Kidney epithelial cell (primary cell): ENCODE data around the gene DNPEP. TPM values are rescaled to one million over a fixed set of nuclear protein-coding genes. Genes with fewer than 3 reads are reported as not detected.

Experiments
- DNase-seq: peaks from one replicate; pipeline ENCODE4 v3.0.0-alpha.2; 2010; ENCODE audit warnings: low read depth
- H3K27me3 ChIP-seq: 2 replicates; pipeline ENCODE4 v1.6.0; 2011; ENCODE audit warnings: low read length; ENCODE audit not compliant: control insufficient read depth, insufficient read depth
- H3K36me3 ChIP-seq: 2 replicates; pipeline ENCODE4 v1.5.1; 2011; ENCODE audit warnings: low read length; ENCODE audit not compliant: control insufficient read depth, insufficient read depth
- H3K4me3 ChIP-seq: 2 replicates; pipeline ENCODE4 v1.5.1; 2011; ENCODE audit warnings: low read depth, mild to moderate bottlenecking, control low read depth, low read length
- total RNA-seq: library from RNA; depleted of rRNA; stranded (reverse); fragments of >200 nt; gene quantifications from 2 replicates; pipeline ENCODE4 v1.2.3, GENCODE V29; 2015
- TF ChIP-seq, protein P1 (sequence below): IDR thresholded peaks from 2 replicates; pipeline ENCODE4 v1.5.1; 2011; ENCODE audit warnings: mild to moderate bottlenecking, moderate library complexity, low read length, control low read depth, inconsistent platforms; ENCODE audit not compliant: insufficient read depth, poor library complexity, severe bottlenecking

Gene DNPEP
- total RNA-seq, 1 donor from 2014 or later, result 50.2 TPM

DNA sequence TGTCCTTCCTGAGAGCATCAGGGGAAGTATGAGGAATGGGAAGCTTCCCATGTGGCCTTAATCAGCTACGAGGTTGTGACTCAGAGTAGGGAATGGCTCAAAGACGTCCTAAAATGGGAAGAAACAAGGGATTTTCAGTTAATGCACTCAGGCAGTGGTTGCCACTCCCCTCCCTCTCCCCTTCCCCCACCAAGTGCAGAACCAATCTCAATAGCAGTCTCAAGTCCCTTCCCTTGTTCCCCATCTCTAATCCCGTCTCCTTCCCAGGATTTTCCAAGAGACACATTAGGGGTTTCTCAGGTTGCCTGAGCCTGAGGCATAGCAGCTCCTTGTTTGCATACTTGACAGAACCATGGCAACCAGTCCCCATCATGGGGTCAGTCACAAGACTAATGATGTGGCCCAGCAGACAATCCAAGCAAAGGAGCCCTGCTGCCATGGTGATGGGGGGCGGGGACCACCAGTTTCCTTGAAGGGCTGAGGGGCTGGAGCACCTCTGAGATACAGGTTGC, 36.9 kb downstream of the DNPEP start:
- Histone ChIP-seq H3K4me3 (no peak overlapping the region), H3K36me3 (no peaks in the 10 kb centered on the region), H3K27me3 (peaks cover 27% of the 10 kb centered on the region)
- TF ChIP-seq, protein P1, sequence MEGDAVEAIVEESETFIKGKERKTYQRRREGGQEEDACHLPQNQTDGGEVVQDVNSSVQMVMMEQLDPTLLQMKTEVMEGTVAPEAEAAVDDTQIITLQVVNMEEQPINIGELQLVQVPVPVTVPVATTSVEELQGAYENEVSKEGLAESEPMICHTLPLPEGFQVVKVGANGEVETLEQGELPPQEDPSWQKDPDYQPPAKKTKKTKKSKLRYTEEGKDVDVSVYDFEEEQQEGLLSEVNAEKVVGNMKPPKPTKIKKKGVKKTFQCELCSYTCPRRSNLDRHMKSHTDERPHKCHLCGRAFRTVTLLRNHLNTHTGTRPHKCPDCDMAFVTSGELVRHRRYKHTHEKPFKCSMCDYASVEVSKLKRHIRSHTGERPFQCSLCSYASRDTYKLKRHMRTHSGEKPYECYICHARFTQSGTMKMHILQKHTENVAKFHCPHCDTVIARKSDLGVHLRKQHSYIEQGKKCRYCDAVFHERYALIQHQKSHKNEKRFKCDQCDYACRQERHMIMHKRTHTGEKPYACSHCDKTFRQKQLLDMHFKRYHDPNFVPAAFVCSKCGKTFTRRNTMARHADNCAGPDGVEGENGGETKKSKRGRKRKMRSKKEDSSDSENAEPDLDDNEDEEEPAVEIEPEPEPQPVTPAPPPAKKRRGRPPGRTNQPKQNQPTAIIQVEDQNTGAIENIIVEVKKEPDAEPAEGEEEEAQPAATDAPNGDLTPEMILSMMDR, result no peak
- no peak for DNase-seq

DNA sequence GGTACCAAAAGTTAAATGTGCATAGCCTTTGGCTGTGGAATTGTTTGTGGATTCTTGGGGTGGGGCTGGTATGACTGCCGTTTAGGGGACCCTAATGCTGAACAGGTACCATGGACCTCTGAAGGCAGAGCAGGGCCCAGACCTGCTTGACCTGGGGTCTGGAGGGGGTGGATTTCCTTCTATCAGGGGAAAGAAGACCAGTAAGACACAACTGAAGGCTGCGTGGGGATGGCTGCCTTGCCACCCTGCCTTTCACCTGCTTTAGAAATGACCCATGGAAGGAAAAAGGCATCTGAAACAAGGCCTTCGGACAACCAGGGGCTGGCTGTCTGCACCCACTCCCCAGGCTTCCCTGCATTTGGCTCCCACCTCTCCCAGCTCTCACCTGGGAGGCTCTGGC, 37.5 kb downstream of the DNPEP start:
- no peak overlapping the region for H3K4me3 ChIP-seq

DNA sequence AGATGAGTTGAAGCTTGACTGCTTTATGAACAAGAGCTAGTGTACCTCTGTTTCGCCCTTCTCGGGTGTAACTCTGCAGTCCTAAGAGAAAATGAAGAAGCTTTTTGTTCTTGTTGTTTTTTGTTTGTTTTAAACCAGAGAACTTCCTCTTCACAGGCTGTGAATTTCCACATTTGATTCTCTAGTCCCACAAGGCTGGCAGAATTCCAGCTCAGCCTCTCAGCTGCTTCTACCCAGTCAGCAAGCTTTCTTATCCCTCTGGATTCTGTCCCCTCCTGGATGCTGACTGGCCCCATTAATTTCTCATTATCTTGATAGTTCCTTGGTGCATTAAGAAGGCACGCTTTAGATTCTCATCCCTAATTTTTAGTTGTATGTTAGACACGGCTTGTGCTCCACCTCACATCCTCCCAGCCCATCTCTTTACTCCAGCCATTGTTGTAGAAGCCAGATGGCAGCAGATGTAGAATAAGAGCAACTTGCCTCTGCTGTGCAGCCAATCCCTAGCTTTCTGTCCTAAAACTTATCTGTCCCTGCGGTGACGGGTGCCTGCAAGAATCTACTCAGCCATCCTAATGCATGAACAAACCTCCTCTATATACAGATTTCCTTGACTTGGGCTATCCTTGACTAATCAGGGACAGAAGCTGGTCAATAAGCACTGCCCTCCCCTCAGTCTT, 42.8 kb downstream of the DNPEP start:
- TF ChIP-seq, protein P1, result no peak
- no peak for DNase-seq
- Histone ChIP-seq H3K36me3 (no peaks in the 10 kb centered on the region), H3K4me3 (no peak overlapping the region), H3K27me3 (peaks cover 3% of the 10 kb centered on the region)

More for the DNA sequence above, 37.5 kb downstream of the DNPEP start:
- TF ChIP-seq, protein P1, result no peak
- no peak for DNase-seq
- Histone ChIP-seq H3K36me3 (no peaks in the 10 kb centered on the region), H3K27me3 (peaks cover 27% of the 10 kb centered on the region)

DNA sequence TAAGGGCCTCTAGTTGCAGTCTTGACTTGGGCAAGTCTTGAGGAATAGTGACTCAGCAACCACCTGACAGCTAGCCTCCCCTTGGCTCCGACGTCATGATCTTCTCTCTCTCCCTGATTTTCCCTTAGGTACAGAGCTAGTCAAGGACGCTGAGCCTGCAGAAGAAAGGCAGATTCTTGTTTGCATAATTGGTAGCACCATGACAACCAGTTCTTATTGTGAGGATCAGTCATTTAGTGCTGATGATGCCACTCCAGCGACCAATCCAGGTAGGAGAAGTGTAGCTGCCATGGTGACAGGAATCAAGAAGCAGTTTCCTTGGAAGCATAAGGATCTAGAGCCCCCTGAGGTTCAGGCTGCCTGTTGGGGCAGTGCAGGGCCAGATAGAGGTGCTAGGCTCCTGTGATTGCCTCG, 52.3 kb downstream of the DNPEP start:
- Histone ChIP-seq H3K4me3 (no peak overlapping the region), H3K36me3 (no peaks in the 10 kb centered on the region), H3K27me3 (peaks cover 24% of the 10 kb centered on the region)
- TF ChIP-seq, protein P1, result no peak
- no peak for DNase-seq

DNA sequence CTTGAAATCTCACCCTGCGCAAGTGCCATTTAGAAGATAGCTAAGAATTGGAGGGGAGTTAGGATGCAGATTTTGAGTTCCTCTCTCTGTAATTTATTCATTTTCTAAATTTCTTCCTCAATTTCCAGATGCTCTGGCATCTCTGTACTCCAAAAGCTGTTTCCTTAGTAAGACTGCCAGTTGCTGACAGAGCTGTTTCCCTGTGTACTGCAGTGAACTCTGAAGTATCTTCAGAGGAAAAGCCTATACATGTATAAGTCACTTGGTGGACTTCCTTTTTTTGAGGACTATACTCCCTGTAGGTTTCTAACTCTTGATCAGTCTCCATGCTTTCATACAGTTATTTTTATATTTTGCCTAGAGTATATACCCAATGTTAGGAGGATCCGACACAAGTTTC, 53.6 kb downstream of the DNPEP start:
- Histone ChIP-seq H3K36me3 (no peaks in the 10 kb centered on the region), H3K4me3 (no peak overlapping the region), H3K27me3 (peaks cover 26% of the 10 kb centered on the region)
- no peak for DNase-seq
- TF ChIP-seq, protein P1, result no peak

DNA sequence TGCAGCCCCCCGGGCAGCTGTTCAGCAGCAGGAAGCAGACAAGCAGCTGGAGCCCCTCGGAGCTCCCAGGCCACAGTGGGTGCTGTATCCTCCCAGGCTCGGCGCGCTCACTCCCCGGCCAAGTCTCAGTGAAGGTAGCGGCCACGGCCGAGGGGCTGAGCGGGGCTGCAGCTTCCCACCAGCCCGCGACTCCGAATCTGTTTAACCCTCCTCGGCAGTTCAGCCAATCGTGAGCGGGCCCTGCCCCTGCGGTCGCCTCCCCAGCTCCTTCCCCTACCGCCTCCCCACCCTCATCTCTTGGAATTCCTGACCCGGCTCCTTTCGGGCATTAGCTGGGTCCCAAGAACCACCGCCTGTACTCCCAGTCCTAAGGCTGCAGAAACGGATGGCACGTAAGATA, 55.2 kb downstream of the DNPEP start, which contains the start of gene RESP18:
Gene RESP18, minus strand, starts transcription at position 203 of the 400 bp plus-strand sequence.
- no peak for DNase-seq
- Histone ChIP-seq H3K36me3 (no peaks in the 10 kb centered on the region), H3K4me3 (no peak within 1 kb of the TSS), H3K27me3 (peaks cover 31% of the 10 kb centered on the region)
- TF ChIP-seq, protein P1, result no peak
